H9 (cell line): ENCODE data around the gene NCMAP. TPM values are rescaled to one million over a fixed set of nuclear protein-coding genes. Genes with fewer than 3 reads are reported as not detected.

Experiments used
- DNase-seq: peaks from one replicate; pipeline ENCODE4 v3.0.0-alpha.2; 2017
- H2AFZ ChIP-seq: one replicate; pipeline ENCODE4 v1.6.1; 2013; ENCODE audit warnings: mild to moderate bottlenecking, low read length, control low read depth, moderate library complexity
- H2AK5ac ChIP-seq: 2 replicates; pipeline ENCODE4 v1.6.1; 2013; ENCODE audit warnings: low read length, control low read depth, mixed read lengths; ENCODE audit not compliant: insufficient read length
- H2BK120ac ChIP-seq: one replicate; pipeline ENCODE4 v1.6.1; 2013; ENCODE audit warnings: low read depth, mild to moderate bottlenecking, low read length, control low read depth, inconsistent platforms; ENCODE audit not compliant: poor library complexity, severe bottlenecking
- H2BK12ac ChIP-seq: 2 replicates; pipeline ENCODE4 v1.6.1; 2013; ENCODE audit warnings: low read length, control low read depth, mixed read lengths, low read depth; ENCODE audit not compliant: insufficient read length
- H2BK15ac ChIP-seq: 2 replicates; pipeline ENCODE4 v1.6.1; 2013; ENCODE audit warnings: low read depth, low read length, control low read depth
- H2BK20ac ChIP-seq: one replicate; pipeline ENCODE4 v1.6.1; 2013; ENCODE audit warnings: low read depth, mild to moderate bottlenecking, low read length, control low read depth, inconsistent platforms; ENCODE audit not compliant: poor library complexity, severe bottlenecking
- H2BK5ac ChIP-seq: 2 replicates; pipeline ENCODE4 v1.6.1; 2013; ENCODE audit warnings: low read length, control low read depth, mixed read lengths; ENCODE audit not compliant: insufficient read length
- H3K14ac ChIP-seq: 2 replicates; pipeline ENCODE4 v1.6.1; 2013; ENCODE audit warnings: low read length, control low read depth; ENCODE audit not compliant: insufficient read depth
- H3K18ac ChIP-seq: 2 replicates; pipeline ENCODE4 v1.6.1; 2013; ENCODE audit warnings: low read depth, mild to moderate bottlenecking, mixed read lengths, low read length, control low read depth; ENCODE audit not compliant: insufficient read length
- H3K23ac ChIP-seq: 2 replicates; pipeline ENCODE4 v1.6.1; 2013; ENCODE audit warnings: low read length, control low read depth, mixed read lengths, low read depth; ENCODE audit not compliant: insufficient read length
- H3K23me2 ChIP-seq: 2 replicates; pipeline ENCODE4 v1.6.1; 2013; ENCODE audit warnings: low read depth, mild to moderate bottlenecking, mixed read lengths, low read length, control low read depth; ENCODE audit not compliant: insufficient read length, poor library complexity, severe bottlenecking
- H3K27ac ChIP-seq: 2 replicates; pipeline ENCODE4 v1.5.1; 2013; ENCODE audit warnings: low read length, control low read depth, mixed read lengths, low read depth; ENCODE audit not compliant: insufficient read length
- H3K27me3 ChIP-seq: 2 replicates; pipeline ENCODE4 v1.6.1; 2013; ENCODE audit warnings: low read length, control low read depth, inconsistent platforms; ENCODE audit not compliant: insufficient read depth
- H3K4ac ChIP-seq: 2 replicates; pipeline ENCODE4 v1.6.1; 2013; ENCODE audit warnings: low read depth, mild to moderate bottlenecking, control low read depth, inconsistent platforms, low read length, moderate library complexity
- H3K4me1 ChIP-seq: 2 replicates; pipeline ENCODE4 v1.6.1; 2013; ENCODE audit warnings: low read length, control low read depth, inconsistent platforms; ENCODE audit not compliant: insufficient read depth
- H3K4me2 ChIP-seq: 2 replicates; pipeline ENCODE4 v1.6.1; 2013; ENCODE audit warnings: low read length, control low read depth, mixed read lengths; ENCODE audit not compliant: insufficient read length, insufficient read depth
- H3K56ac ChIP-seq: 2 replicates; pipeline ENCODE4 v1.6.1; 2013; ENCODE audit warnings: low read depth, mild to moderate bottlenecking, mixed read lengths, low read length, control low read depth; ENCODE audit not compliant: insufficient read length
- H3K79me1 ChIP-seq: 2 replicates; pipeline ENCODE4 v1.6.1; 2013; ENCODE audit warnings: low read depth, mild to moderate bottlenecking, moderate library complexity, low read length, control low read depth, inconsistent platforms; ENCODE audit not compliant: insufficient read depth, poor library complexity, severe bottlenecking
- H3K79me2 ChIP-seq: 2 replicates; pipeline ENCODE4 v1.6.1; 2013; ENCODE audit warnings: low read length, control low read depth, inconsistent platforms; ENCODE audit not compliant: insufficient read depth
- H3K9ac ChIP-seq: 2 replicates; pipeline ENCODE4 v1.6.1; 2013; ENCODE audit warnings: low read length, control low read depth, mixed read lengths; ENCODE audit not compliant: insufficient read length; ENCODE audit errors: extremely low read depth
- H3K9me3 ChIP-seq: one replicate; pipeline ENCODE4 v1.6.1; 2013; ENCODE audit warnings: low read depth, low read length, inconsistent platforms; ENCODE audit not compliant: control insufficient read depth
- H3T11ph ChIP-seq: one replicate; pipeline ENCODE4 v1.6.1; 2013; ENCODE audit warnings: mild to moderate bottlenecking, low read length, control low read depth, inconsistent platforms
- H4K20me1 ChIP-seq: one replicate; pipeline ENCODE4 v1.6.1; 2013; ENCODE audit not compliant: control insufficient read depth, insufficient read length, insufficient read depth
- H4K5ac ChIP-seq: 2 replicates; pipeline ENCODE4 v1.6.1; 2013; ENCODE audit warnings: low read depth, mild to moderate bottlenecking, mixed read lengths, low read length, control low read depth; ENCODE audit not compliant: insufficient read length
- H4K8ac ChIP-seq: replicated peaks from 2 replicates; pipeline ENCODE4 v1.6.1; 2013; ENCODE audit warnings: low read length, control low read depth, mixed read lengths, low read depth; ENCODE audit not compliant: insufficient read length
- H4K91ac ChIP-seq: 2 replicates; pipeline ENCODE4 v1.6.1; 2013; ENCODE audit warnings: low read depth, mild to moderate bottlenecking, moderate library complexity, mixed read lengths, low read length, control low read depth; ENCODE audit not compliant: insufficient read length
- H3K27ac Mint-ChIP-seq, 3 experiments: 2 replicates in 2 of 3; 3 replicates in 1 of 3; pipeline ENCODE4 v1.8.0; 2020 to 2021; ENCODE audit warnings: mixed read lengths in 3 of 3, mild to moderate bottlenecking in 1 of 3, moderate library complexity in 1 of 3
- H3K27me3 Mint-ChIP-seq: 2 replicates; pipeline ENCODE4 v1.8.0; 2021; ENCODE audit warnings: low read depth, mild to moderate bottlenecking, moderate library complexity, mixed read lengths
- H3K36me3 Mint-ChIP-seq, 3 experiments: 2 replicates in 2 of 3; 3 replicates in 1 of 3; pipeline ENCODE4 v1.8.0; 2020 to 2021; ENCODE audit warnings: low read depth in 3 of 3, mixed read lengths in 3 of 3; ENCODE audit not compliant: insufficient read depth in 1 of 3
- H3K4me1 Mint-ChIP-seq, 2 experiments: 2 replicates each; pipeline ENCODE4 v1.8.0; 2020; ENCODE audit warnings: mixed read lengths in 2 of 2
- H3K4me3 Mint-ChIP-seq, 2 experiments: 2 replicates in 1 of 2; 3 replicates in 1 of 2; pipeline ENCODE4 v1.8.0; 2020 to 2021; ENCODE audit warnings: mild to moderate bottlenecking in 2 of 2, mixed read lengths in 2 of 2, moderate library complexity in 1 of 2
- H3K9me3 Mint-ChIP-seq, 2 experiments: 2 replicates in 1 of 2; 3 replicates in 1 of 2; pipeline ENCODE4 v1.8.0; 2020; ENCODE audit warnings: mild to moderate bottlenecking in 2 of 2, mixed read lengths in 2 of 2, moderate library complexity in 1 of 2
- WGBS: extraction: QIAGEN DNeasy Blood & Tissue Kit; methylation state at CpG from one replicate; pipeline ENCODE4 v1.1.7; 2013; ENCODE audit warnings: missing lambda C conversion rate, low lambda C conversion rate, mixed read lengths; ENCODE audit not compliant: insufficient read length; ENCODE audit errors: extremely low coverage; 5-methylcytosine and 5-hydroxymethylcytosine counted together
- total RNA-seq: library from RNA; stranded (reverse); gene quantifications from 2 replicates; pipeline ENCODE4 v1.2.1, GENCODE V29; 2021
- TF ChIP-seq, protein P1 (sequence below): fragments of 200-600 bp; sonication (generic); conservative IDR thresholded peaks from 3 replicates; pipeline ENCODE4 v1.8.0; 2021; ENCODE audit warnings: antibody characterized with exemption, mild to moderate bottlenecking

NCMAP gene
- total RNA-seq, 1 experiment from 2014 or later = 0.35 TPM

- Histone ChIP-seq H4K20me1 (no peaks in the 10 kb centered on the region), H3K4me2 (no peak overlapping the region), H2BK15ac (no peak overlapping the region), H3K4me1 (no peaks in the 10 kb centered on the region), H3K4ac (no peak overlapping the region), H4K5ac (no peak overlapping the region), H3K9ac (no peak overlapping the region), H2BK20ac (no peak overlapping the region), H3K27me3 (no peaks in the 10 kb centered on the region), H3T11ph (no peak overlapping the region), H3K18ac (no peak overlapping the region), H4K8ac (no peak overlapping the region), H2BK120ac (no peak overlapping the region), H2AK5ac (no peak overlapping the region), H3K27ac (no peak overlapping the region), H3K79me2 (no peaks in the 10 kb centered on the region), H2AFZ (no peak overlapping the region), H2BK5ac (no peak overlapping the region), H3K56ac (no peak overlapping the region), H4K91ac (no peak overlapping the region), H3K79me1 (no peaks in the 10 kb centered on the region), H3K14ac (no peak overlapping the region), H3K23ac (no peak overlapping the region), H2BK12ac (no peak overlapping the region), H3K23me2 (no peaks in the 10 kb centered on the region), H3K9me3 (no peaks in the 10 kb centered on the region)
- H3K27ac Mint-ChIP-seq = peak overlapping the region; percentile 18 to 68 (median 53); a peak in 4 of 7 replicates
- no CpG with 5 or more reads among the region's 12 CpGs for WGBS
- H3K4me3 Mint-ChIP-seq = no peak overlapping the region
- no peaks in the 10 kb centered on the region for H3K27me3 Mint-ChIP-seq
- H3K36me3 Mint-ChIP-seq = peaks cover 3 to 8% (median 8%) of the 10 kb centered on the region in 3 experiments; a peak in 4 of 7 replicates
- H3K9me3 Mint-ChIP-seq = no peaks in the 10 kb centered on the region
- H3K4me1 Mint-ChIP-seq = peaks cover 4 to 7% of the 10 kb centered on the region in 2 experiments; a peak in 3 of 4 replicates
- TF ChIP-seq, protein P1, sequence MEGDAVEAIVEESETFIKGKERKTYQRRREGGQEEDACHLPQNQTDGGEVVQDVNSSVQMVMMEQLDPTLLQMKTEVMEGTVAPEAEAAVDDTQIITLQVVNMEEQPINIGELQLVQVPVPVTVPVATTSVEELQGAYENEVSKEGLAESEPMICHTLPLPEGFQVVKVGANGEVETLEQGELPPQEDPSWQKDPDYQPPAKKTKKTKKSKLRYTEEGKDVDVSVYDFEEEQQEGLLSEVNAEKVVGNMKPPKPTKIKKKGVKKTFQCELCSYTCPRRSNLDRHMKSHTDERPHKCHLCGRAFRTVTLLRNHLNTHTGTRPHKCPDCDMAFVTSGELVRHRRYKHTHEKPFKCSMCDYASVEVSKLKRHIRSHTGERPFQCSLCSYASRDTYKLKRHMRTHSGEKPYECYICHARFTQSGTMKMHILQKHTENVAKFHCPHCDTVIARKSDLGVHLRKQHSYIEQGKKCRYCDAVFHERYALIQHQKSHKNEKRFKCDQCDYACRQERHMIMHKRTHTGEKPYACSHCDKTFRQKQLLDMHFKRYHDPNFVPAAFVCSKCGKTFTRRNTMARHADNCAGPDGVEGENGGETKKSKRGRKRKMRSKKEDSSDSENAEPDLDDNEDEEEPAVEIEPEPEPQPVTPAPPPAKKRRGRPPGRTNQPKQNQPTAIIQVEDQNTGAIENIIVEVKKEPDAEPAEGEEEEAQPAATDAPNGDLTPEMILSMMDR = no peak
- no peak for DNase-seq
Measured at GRCh38 chr1:24516506-24516905, 39.4 kb upstream of the NCMAP start.
